ENCODE measurements around the gene MDGA2. TPM values are rescaled to one million over a fixed set of nuclear protein-coding genes. Genes with fewer than 3 reads are reported as not detected.

MDGA2 gene
- total RNA-seq, 1 experiment from 2014 or later: not detected

GRCh38 chr14:47585447-47585846, 90.0 kb downstream of the MDGA2 start:
- Mint-ChIP-seq H3K9me3 (ENCODE audit: unreplicated experiment) (peaks cover 8% of the 10 kb centered on the region), H3K4me3 (ENCODE audit: unreplicated experiment) (no peak overlapping the region), H3K27me3 (ENCODE audit: insufficient read depth, unreplicated experiment) (no peaks in the 10 kb centered on the region), H3K36me3 (ENCODE audit: insufficient read depth, unreplicated experiment) (no peaks in the 10 kb centered on the region), H3K4me1 (ENCODE audit: low read depth, unreplicated experiment) (no peaks in the 10 kb centered on the region), H3K27ac (ENCODE audit: unreplicated experiment) (no peak overlapping the region)
- no peak for DNase-seq
- no TSS peak for BruUV-seq (replicated peaks)
- Histone ChIP-seq H3K36me3 (ENCODE audit: control insufficient read depth, insufficient read depth, low read length) (no peaks in the 10 kb centered on the region), H3K4me3 (ENCODE audit: low read depth, low read length) (no peak overlapping the region), H3K4me1 (no peaks in the 10 kb centered on the region), H3K9me3 (no peaks in the 10 kb centered on the region), H3K27me3 (replicated peaks; ENCODE audit: control insufficient read depth, insufficient read depth, low read length) (no peaks in the 10 kb centered on the region)
- no peak for TF ChIP-seq CTCF (IDR thresholded peaks at IDR 0.05; ENCODE audit: insufficient read depth in 1 of 2, low read depth in 1 of 2, low read length in 1 of 2, severe bottlenecking in 1 of 2, unreplicated experiment in 1 of 2)
- POLR2A ChIA-PET: no interaction called here
- intact Hi-C loops (cut with micrococcal nuclease; ENCODE audit: unreplicated experiment): no loop called here
- CTCF ChIA-PET: no interaction called here

DNA sequence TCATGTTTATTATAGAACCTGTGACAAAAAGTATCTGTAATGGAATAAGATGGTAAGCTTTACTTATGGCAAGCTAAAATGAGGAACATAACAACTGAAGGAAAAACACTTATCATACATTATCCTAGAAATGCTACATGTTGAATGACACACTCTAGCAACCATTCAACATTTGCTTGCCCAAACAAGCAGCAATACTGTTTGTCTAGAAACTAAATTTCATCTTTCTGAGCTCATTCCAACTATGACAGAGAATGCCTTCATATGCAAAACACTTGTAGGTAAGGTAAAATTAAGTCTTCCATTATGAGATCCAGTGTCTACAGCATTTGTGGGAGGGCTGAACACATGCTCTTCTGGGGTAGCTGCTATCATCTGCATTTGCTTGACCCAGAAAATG, 108.1 kb downstream of the MDGA2 start:
- no peak overlapping the region for H3K27ac Mint-ChIP-seq (ENCODE audit: unreplicated experiment)
- ChIA-PET CTCF (no interaction called here), POLR2A (no interaction called here)
- no peaks in the 10 kb centered on the region for H3K4me1 Mint-ChIP-seq (ENCODE audit: low read depth, unreplicated experiment)
- H3K9me3 Mint-ChIP-seq (ENCODE audit: unreplicated experiment): peaks cover 28% of the 10 kb centered on the region
- no peaks in the 10 kb centered on the region for H3K9me3 ChIP-seq
- H3K4me1 ChIP-seq: no peaks in the 10 kb centered on the region
- no peak overlapping the region for H3K4me3 ChIP-seq (ENCODE audit: low read depth, low read length)
- no peaks in the 10 kb centered on the region for H3K36me3 ChIP-seq (ENCODE audit: control insufficient read depth, insufficient read depth, low read length)
- no peaks in the 10 kb centered on the region for H3K36me3 Mint-ChIP-seq (ENCODE audit: insufficient read depth, unreplicated experiment)
- no peak for DNase-seq
- no peaks in the 10 kb centered on the region for H3K27me3 ChIP-seq (replicated peaks; ENCODE audit: control insufficient read depth, insufficient read depth, low read length)
- H3K4me3 Mint-ChIP-seq (ENCODE audit: unreplicated experiment): no peak overlapping the region
- intact Hi-C loops (cut with micrococcal nuclease; ENCODE audit: unreplicated experiment): no loop called here
- no TSS peak for BruUV-seq (replicated peaks)
- no peak for TF ChIP-seq CTCF (IDR thresholded peaks at IDR 0.05; ENCODE audit: insufficient read depth in 1 of 2, low read depth in 1 of 2, low read length in 1 of 2, severe bottlenecking in 1 of 2, unreplicated experiment in 1 of 2)
- no peaks in the 10 kb centered on the region for H3K27me3 Mint-ChIP-seq (ENCODE audit: insufficient read depth, unreplicated experiment)

GRCh38 chr14:47557894-47558293, 117.5 kb downstream of the MDGA2 start:
- DNase-seq: no peak
- Histone ChIP-seq H3K27me3 (replicated peaks; ENCODE audit: control insufficient read depth, insufficient read depth, low read length) (no peaks in the 10 kb centered on the region), H3K36me3 (ENCODE audit: control insufficient read depth, insufficient read depth, low read length) (no peaks in the 10 kb centered on the region), H3K9me3 (no peaks in the 10 kb centered on the region), H3K4me1 (no peaks in the 10 kb centered on the region), H3K4me3 (ENCODE audit: low read depth, low read length) (no peak overlapping the region)
- BruUV-seq (replicated peaks): no TSS peak
- peaks cover 9% of the 10 kb centered on the region for H3K9me3 Mint-ChIP-seq (ENCODE audit: unreplicated experiment)
- ChIA-PET POLR2A (no interaction called here), CTCF (no interaction called here)
- H3K27me3 Mint-ChIP-seq (ENCODE audit: insufficient read depth, unreplicated experiment): no peaks in the 10 kb centered on the region
- H3K27ac Mint-ChIP-seq (ENCODE audit: unreplicated experiment): no peak overlapping the region
- no peaks in the 10 kb centered on the region for H3K36me3 Mint-ChIP-seq (ENCODE audit: insufficient read depth, unreplicated experiment)
- intact Hi-C loops (cut with micrococcal nuclease; ENCODE audit: unreplicated experiment): no loop called here
- no peaks in the 10 kb centered on the region for H3K4me1 Mint-ChIP-seq (ENCODE audit: low read depth, unreplicated experiment)
- no peak overlapping the region for H3K4me3 Mint-ChIP-seq (ENCODE audit: unreplicated experiment)
- no peak for TF ChIP-seq CTCF (IDR thresholded peaks at IDR 0.05; ENCODE audit: insufficient read depth in 1 of 2, low read depth in 1 of 2, low read length in 1 of 2, severe bottlenecking in 1 of 2, unreplicated experiment in 1 of 2)

All from Caco-2 (cell line).